Transverse colon (tissue), 4 donors: ENCODE data around the gene NUDCD3. TPM values are rescaled to one million over a fixed set of nuclear protein-coding genes. Genes with fewer than 3 reads are reported as not detected.

Source experiments
- DNase-seq: peaks from one replicate; pipeline ENCODE4 v3.0.0-alpha.2; 2019
- H3K27ac ChIP-seq, 4 donors: fragments of 200-600 bp; sonication (generic); 2 replicates each; pipeline ENCODE4 v1.5.1; 2016 to 2018; ENCODE audit warnings: inconsistent platforms in 4 of 4
- H3K27me3 ChIP-seq: fragments of 200-600 bp; sonication (generic); 2 replicates; pipeline ENCODE4 v1.5.1; 2017; ENCODE audit warnings: inconsistent platforms
- H3K36me3 ChIP-seq, 4 donors: fragments of 200-600 bp; sonication (generic); 2 replicates each; pipeline ENCODE4 v1.5.1; 2017 to 2019; ENCODE audit warnings: inconsistent platforms in 4 of 4
- H3K4me1 ChIP-seq, 4 donors: fragments of 200-600 bp; sonication (generic); 2 replicates each; pipeline ENCODE4 v1.5.1; 2017 to 2020; ENCODE audit warnings: inconsistent platforms in 4 of 4
- H3K4me3 ChIP-seq, 4 donors: fragments of 200-600 bp; sonication (generic); 1 replicate in 1 of 4; 2 replicates in 3 of 4; pipeline versions ENCODE4 v1.5.1 to v1.6.1; 2017 to 2019; ENCODE audit warnings: inconsistent platforms in 4 of 4
- H3K9me3 ChIP-seq, 2 donors: fragments of 200-600 bp; sonication (generic); 2 replicates each; pipeline ENCODE4 v1.5.1; 2017 to 2019; ENCODE audit warnings: inconsistent platforms in 2 of 2
- CTCF ChIP-seq, 5 experiments: fragments of 200-600 bp in 3 of 5; fragments of 450-650 bp in 2 of 5; sonication (generic) in 3 of 5; IDR thresholded peaks; 1 replicate in 2 of 5; 2 replicates in 3 of 5; pipeline ENCODE4 v1.5.1; 2016 to 2017; ENCODE audit warnings: antibody characterized with exemption in 5 of 5, inconsistent platforms in 3 of 5, mild to moderate bottlenecking in 2 of 5, moderate library complexity in 1 of 5
- EP300 ChIP-seq: sonication (generic); formaldehyde crosslinking; IDR thresholded peaks from one replicate; pipeline ENCODE4 v1.6.1; 2017; ENCODE audit warnings: antibody characterized with exemption, low read depth
- POLR2A ChIP-seq: fragments of 450-650 bp; IDR thresholded peaks from one replicate; pipeline ENCODE4 v1.6.1; 2016; ENCODE audit warnings: antibody characterized with exemption, mild to moderate bottlenecking, moderate library complexity
- POLR2AphosphoS5 ChIP-seq, 3 donors: sonication (generic); formaldehyde crosslinking; IDR thresholded peaks; one replicate each; pipeline ENCODE4 v1.6.1; 2016; ENCODE audit warnings: antibody characterized with exemption in 3 of 3
- WGBS, 2 donors: methylation state at CpG; one replicate each; pipeline ENCODE4 v1.1.5; 2018; ENCODE audit warnings: low coverage in 1 of 2; 5-methylcytosine and 5-hydroxymethylcytosine counted together
- in situ Hi-C, 4 donors: fragments of 200-750 bp; cut with MboI; loops; one replicate each; pipeline versions ENCODE4 v1.15.0 to v1.15.1; 2017; ENCODE audit warnings: low sequenced_read_pairs in 3 of 4, low pct_ligation_motif_present in 1 of 4, low pct_unique_long_range_greater_than_20kb in 1 of 4
- intact Hi-C: fragments of 100-400 bp; cut with DNase I; formaldehyde crosslinking; loops from one replicate; pipeline ENCODE4 v1.15.1; 2023; ENCODE audit warnings: low total_unique reads
- total RNA-seq, 4 donors: library from RNA; depleted of rRNA; stranded (reverse); fragments of >200 nt; gene quantifications; one replicate each; pipeline ENCODE4 v1.1.0, GENCODE V29; 2016

NUDCD3 gene
- total RNA-seq, 4 donors from 2014 or later = 31.9 to 76.7 (median 38.6) TPM

- Histone ChIP-seq H3K4me3 (no peak overlapping the region), H3K27me3 (peaks cover 6% of the 10 kb centered on the region), H3K36me3 (no peaks in the 10 kb centered on the region), H3K9me3 (no peaks in the 10 kb centered on the region), H3K27ac (no peak overlapping the region), H3K4me1 (no peaks in the 10 kb centered on the region)
- intact Hi-C loops (no loop called here), in situ Hi-C loops (no loop called here)
- TF ChIP-seq CTCF (IDR thresholded peaks at IDR 0.05) (no peak), EP300 (no peak), POLR2AphosphoS5 (IDR thresholded peaks at IDR 0.05) (no peak), POLR2A (no peak)
- WGBS, 2 donors = 50 to 63% methylated on average over 2 of the region's 2 CpGs
- DNase-seq = no peak
Measured at GRCh38 chr7:44353668-44354067, 136.8 kb downstream of the NUDCD3 start.

- H3K36me3 ChIP-seq = no peaks in the 10 kb centered on the region
- in situ Hi-C loops (no loop called here), intact Hi-C loops (no loop called here)
- no peak for DNase-seq
- H3K27ac ChIP-seq = no peak overlapping the region
- H3K9me3 ChIP-seq = no peaks in the 10 kb centered on the region
- TF ChIP-seq CTCF (IDR thresholded peaks at IDR 0.05) = no peak
- TF ChIP-seq EP300 = no peak
- no peak for TF ChIP-seq POLR2A
- TF ChIP-seq POLR2AphosphoS5 (IDR thresholded peaks at IDR 0.05) = no peak
- peaks cover 11% of the 10 kb centered on the region for H3K27me3 ChIP-seq
- no peak overlapping the region for H3K4me3 ChIP-seq
- 76 to 100% methylated on average over 1 to 9 of the region's 9 CpGs for WGBS, 2 donors
- H3K4me1 ChIP-seq = no peaks in the 10 kb centered on the region
Measured at GRCh38 chr7:44348851-44349781, 141.3 kb downstream of the NUDCD3 start.

- H3K4me1 ChIP-seq = no peaks in the 10 kb centered on the region
- H3K4me3 ChIP-seq = no peak overlapping the region
- no peaks in the 10 kb centered on the region for H3K36me3 ChIP-seq
- WGBS, 2 donors = 77% methylated on average over 2 of the region's 2 CpGs; no CpG with 5 or more reads in 1 of the 2 donors
- no peaks in the 10 kb centered on the region for H3K9me3 ChIP-seq
- H3K27ac ChIP-seq = no peak overlapping the region
- DNase-seq = no peak
- TF ChIP-seq EP300 (no peak), POLR2AphosphoS5 (IDR thresholded peaks at IDR 0.05) (no peak), POLR2A (no peak), CTCF (IDR thresholded peaks at IDR 0.05) (no peak)
- in situ Hi-C loops = no loop called here
- H3K27me3 ChIP-seq = peaks cover 7% of the 10 kb centered on the region
- intact Hi-C loops = no loop called here
Measured at GRCh38 chr7:44348300-44348699, 142.2 kb downstream of the NUDCD3 start.

- Histone ChIP-seq H3K4me1 (no peaks in the 10 kb centered on the region), H3K27ac (no peak overlapping the region), H3K4me3 (no peak overlapping the region), H3K9me3 (no peaks in the 10 kb centered on the region), H3K27me3 (peaks cover 7% of the 10 kb centered on the region), H3K36me3 (no peaks in the 10 kb centered on the region)
- intact Hi-C loops (no loop called here), in situ Hi-C loops (no loop called here)
- TF ChIP-seq EP300 (no peak), CTCF (IDR thresholded peaks at IDR 0.05) (no peak), POLR2AphosphoS5 (IDR thresholded peaks at IDR 0.05) (no peak), POLR2A (no peak)
- no peak for DNase-seq
Measured at GRCh38 chr7:44347546-44348114, 142.8 kb downstream of the NUDCD3 start.
